Right forelimb (tissue), 1 donor: ENCODE data around the gene SYT1.
"Not testable (repeated sequence)": the region's sequence is repeated elsewhere in the genome, so short reads cannot be mapped to it uniquely, and the experiment has no call there.

Source experiments
- DNase-seq: peaks from one replicate; pipeline ENCODE4 v3.0.0-alpha.2; 2018

The SYT1 gene

GRCh38 chr12:78977304-78977867 is 112.8 kb downstream of the SYT1 start:
- no peak for DNase-seq

- no peak for DNase-seq
These were observed 129.7 kb downstream of the SYT1 start for GRCh38 chr12:78994168-78994791.

- DNase-seq, result no peak
These were observed 135.9 kb downstream of the SYT1 start for GRCh38 chr12:79000501-79000900.

- DNase-seq, result no peak
These were observed 136.8 kb downstream of the SYT1 start for GRCh38 chr12:79001404-79001803.

GRCh38 chr12:79006306-79006705 is 141.7 kb downstream of the SYT1 start:
- no peak for DNase-seq

GRCh38 chr12:79008591-79008990 is 144.0 kb downstream of the SYT1 start:
- no peak for DNase-seq

GRCh38 chr12:79012636-79013035 is 148.1 kb downstream of the SYT1 start:
- DNase-seq, result no peak

GRCh38 chr12:79016181-79016580 is 151.6 kb downstream of the SYT1 start:
- DNase-seq, result no peak

- no peak for DNase-seq
These were observed 155.1 kb downstream of the SYT1 start for GRCh38 chr12:79019672-79020071.

GRCh38 chr12:79020106-79020505 is 155.5 kb downstream of the SYT1 start:
- DNase-seq, result no peak

GRCh38 chr12:79021021-79021420 is 156.4 kb downstream of the SYT1 start:
- DNase-seq, result no peak

GRCh38 chr12:79023261-79023660 is 158.7 kb downstream of the SYT1 start:
- DNase-seq, result no peak

- DNase-seq, result no peak
These were observed 159.2 kb downstream of the SYT1 start for GRCh38 chr12:79023784-79024183.

- no peak for DNase-seq
These were observed 169.2 kb downstream of the SYT1 start for GRCh38 chr12:79033788-79034187.

- not testable (repeated sequence) for DNase-seq
These were observed 180.2 kb downstream of the SYT1 start for GRCh38 chr12:79044748-79045147.

GRCh38 chr12:79045149-79045703 is 180.7 kb downstream of the SYT1 start:
- not testable (repeated sequence) for DNase-seq

GRCh38 chr12:79046021-79046420 is 181.4 kb downstream of the SYT1 start:
- no peak for DNase-seq

GRCh38 chr12:79048962-79049361 is 184.4 kb downstream of the SYT1 start:
- DNase-seq, result no peak

- no peak for DNase-seq
These were observed 188.8 kb downstream of the SYT1 start for GRCh38 chr12:79053394-79053793.

- no peak for DNase-seq
These were observed 191.5 kb downstream of the SYT1 start for GRCh38 chr12:79055926-79056674.

GRCh38 chr12:79056775-79057174 is 192.2 kb downstream of the SYT1 start:
- DNase-seq, result no peak

- DNase-seq, result no peak
These were observed 193.0 kb downstream of the SYT1 start for GRCh38 chr12:79057540-79057939.

GRCh38 chr12:79058342-79058741 is 193.8 kb downstream of the SYT1 start:
- DNase-seq, result no peak

GRCh38 chr12:79059557-79059956 is 195.0 kb downstream of the SYT1 start:
- no peak for DNase-seq
